Skin of body (tissue), 2 donors: ENCODE data around the gene PHRF1. TPM values are rescaled to one million over a fixed set of nuclear protein-coding genes. Genes with fewer than 3 reads are reported as not detected.

Experiments used
- DNase-seq: peaks from one replicate; lab custom pipeline; 2025; lab: John Stamatoyannopoulos, UW
- total RNA-seq: library from RNA; depleted of rRNA; stranded (reverse); fragments of >200 nt; gene quantifications from one replicate; pipeline ENCODE4 v1.2.3, GENCODE V29; 2014

The PHRF1 gene
- total RNA-seq, 1 donor from 2014 or later = 18.8 TPM

- no peak for DNase-seq
Observed at GRCh38 chr11:595400-595799, 19.1 kb downstream of the PHRF1 start.

GRCh38 chr11:596374-596773, 20.1 kb downstream of the PHRF1 start:
- DNase-seq = no peak

GRCh38 chr11:597166-597725, 21.0 kb downstream of the PHRF1 start:
- DNase-seq = no peak

GRCh38 chr11:598005-598680, 21.9 kb downstream of the PHRF1 start:
- DNase-seq = no peak

GRCh38 chr11:601573-602245, 25.4 kb downstream of the PHRF1 start:
- no peak for DNase-seq

- no peak for DNase-seq
Observed at GRCh38 chr11:603154-603553, 26.9 kb downstream of the PHRF1 start.

- DNase-seq = no peak
Observed at GRCh38 chr11:605286-606129, 29.2 kb downstream of the PHRF1 start.

GRCh38 chr11:606245-606644, 30.0 kb downstream of the PHRF1 start:
- DNase-seq = no peak

GRCh38 chr11:607020-607780, 30.9 kb downstream of the PHRF1 start:
- DNase-seq = no peak

GRCh38 chr11:607971-608659, 31.8 kb downstream of the PHRF1 start:
- DNase-seq = no peak

GRCh38 chr11:608791-609251, 32.6 kb downstream of the PHRF1 start:
- no peak for DNase-seq

GRCh38 chr11:609341-609811, 33.1 kb downstream of the PHRF1 start:
- DNase-seq = no peak

- DNase-seq = no peak
Observed at GRCh38 chr11:610146-610801, 34.0 kb downstream of the PHRF1 start.

- DNase-seq = no peak
Observed at GRCh38 chr11:611001-611996, 35.0 kb downstream of the PHRF1 start.

- no peak for DNase-seq
Observed at GRCh38 chr11:612201-612960, 36.1 kb downstream of the PHRF1 start.

- DNase-seq = no peak
Observed at GRCh38 chr11:612961-613300, 36.7 kb downstream of the PHRF1 start.

- no peak for DNase-seq
Observed at GRCh38 chr11:613369-613968, 37.2 kb downstream of the PHRF1 start.
